IPS-NIHi7 (cell line): ENCODE results near the gene CHSY1.

ENCODE experiments used
- DNase-seq: peaks from one replicate; pipeline ENCODE4 v3.0.0; 2012; ENCODE audit warnings: mixed read lengths; ENCODE audit errors: extremely low spot score

CHSY1 gene

DNA sequence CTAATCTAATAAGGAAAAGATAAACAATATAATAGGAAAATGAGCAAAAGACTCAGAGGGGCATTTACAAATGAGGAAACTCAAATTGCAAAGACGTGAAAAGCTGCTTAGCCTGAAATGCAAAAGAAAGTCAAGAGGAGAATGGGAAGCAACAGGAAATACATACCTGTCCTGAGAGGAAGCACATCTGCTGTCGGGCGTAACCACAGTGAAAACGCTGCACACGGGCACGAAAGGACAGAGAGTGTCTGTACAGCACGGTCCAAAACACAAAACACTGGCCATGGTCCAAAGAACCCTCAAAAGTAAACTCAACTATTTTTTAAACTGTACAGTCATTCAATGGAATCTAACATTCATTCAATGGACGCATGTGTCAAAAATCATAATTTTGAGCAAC is 100.6 kb downstream of the CHSY1 start:
- no peak for DNase-seq

DNA sequence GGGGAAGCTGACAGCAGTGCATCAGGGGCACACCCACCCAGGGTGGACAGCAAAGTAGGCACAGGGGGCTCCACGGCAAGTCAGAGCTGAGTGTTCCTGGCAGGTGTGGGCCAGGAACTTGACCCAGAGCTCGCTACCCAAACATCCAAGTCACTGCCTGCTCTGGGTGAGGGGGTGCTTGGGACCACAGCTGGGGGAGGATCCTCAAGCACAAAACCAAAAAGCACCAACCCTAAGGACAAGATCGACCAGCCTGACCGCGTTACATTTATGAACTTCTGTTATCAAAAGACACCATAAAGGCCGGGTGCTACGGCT is 101.2 kb downstream of the CHSY1 start:
- no peak for DNase-seq

DNA sequence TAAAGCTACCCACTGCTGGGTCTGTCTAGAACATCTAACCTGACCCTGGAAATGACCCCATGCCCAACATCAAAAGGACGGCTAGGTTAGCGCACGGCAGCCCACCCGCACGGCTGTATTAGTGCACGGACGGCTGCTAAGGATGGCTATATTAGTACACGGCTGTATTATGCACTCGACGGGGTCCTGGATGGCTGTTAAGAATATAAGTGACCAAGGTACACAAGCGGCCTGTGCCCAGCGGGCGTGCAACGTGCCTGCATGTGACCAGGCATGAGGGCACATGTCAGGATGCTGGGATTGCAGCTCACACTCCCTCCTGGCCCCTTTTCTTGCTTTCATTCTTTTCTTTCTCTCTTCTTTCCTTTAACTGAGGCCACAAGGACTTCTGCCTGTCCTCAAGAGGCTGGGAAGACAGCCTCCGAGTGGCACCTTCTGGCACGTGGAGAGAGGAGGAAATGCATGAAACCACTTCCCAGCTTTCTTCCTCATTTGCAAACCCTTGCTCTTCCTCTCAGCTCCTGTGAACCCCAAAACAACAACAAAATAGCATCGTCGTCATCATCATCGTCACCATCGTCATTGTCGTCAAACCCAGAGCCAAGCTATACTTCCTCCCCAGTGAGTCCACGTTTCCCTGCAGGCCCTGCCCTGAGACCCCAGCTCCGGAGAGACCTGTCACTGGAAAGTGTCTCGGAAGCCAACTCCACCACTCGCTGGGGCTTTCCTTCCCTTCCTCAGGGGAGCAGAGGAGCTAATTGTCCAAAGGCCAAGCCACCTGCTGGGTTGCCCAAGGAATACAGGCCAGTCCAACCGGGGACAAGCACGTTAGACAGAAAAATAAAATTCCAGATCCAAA is 101.8 kb downstream of the CHSY1 start:
- DNase-seq: no peak

DNA sequence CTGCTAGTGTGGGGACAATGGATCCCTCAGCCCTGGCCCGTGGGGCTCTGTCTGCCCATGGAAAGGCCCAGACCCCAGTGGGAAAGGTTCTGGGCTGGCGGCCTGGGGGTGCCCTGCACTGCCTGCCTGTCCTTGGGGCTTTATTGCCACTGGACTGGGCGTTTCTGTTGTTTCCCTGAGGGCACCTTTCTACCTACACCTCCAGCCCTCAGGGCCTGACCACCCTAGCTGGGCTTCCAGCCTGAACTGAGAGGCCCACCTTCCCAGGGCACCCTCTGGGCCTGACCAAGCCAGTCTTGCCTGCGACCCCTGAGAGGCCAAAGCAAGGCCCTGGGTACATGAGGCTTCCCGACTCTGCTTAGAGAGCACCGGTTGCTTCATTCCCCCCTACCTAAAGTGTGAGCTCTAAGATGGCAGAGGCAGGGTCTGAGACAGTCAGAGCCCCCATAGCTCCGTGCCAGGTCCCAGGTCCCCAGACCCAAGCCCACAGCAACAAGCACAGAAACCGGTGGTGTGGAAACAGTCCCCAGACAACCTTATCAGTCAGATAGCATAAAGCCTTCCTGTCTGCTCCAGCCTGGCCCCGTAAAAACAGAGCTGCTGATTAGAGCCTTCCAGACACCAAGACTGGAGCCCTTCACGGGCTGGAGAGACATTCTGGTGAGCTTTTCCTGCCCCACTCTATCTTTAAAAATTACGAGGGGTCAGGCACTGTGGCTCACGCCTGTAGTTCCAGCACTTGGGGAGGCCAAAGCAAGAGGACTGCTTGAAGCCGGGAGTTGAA is 102.8 kb downstream of the CHSY1 start:
- no peak for DNase-seq

DNA sequence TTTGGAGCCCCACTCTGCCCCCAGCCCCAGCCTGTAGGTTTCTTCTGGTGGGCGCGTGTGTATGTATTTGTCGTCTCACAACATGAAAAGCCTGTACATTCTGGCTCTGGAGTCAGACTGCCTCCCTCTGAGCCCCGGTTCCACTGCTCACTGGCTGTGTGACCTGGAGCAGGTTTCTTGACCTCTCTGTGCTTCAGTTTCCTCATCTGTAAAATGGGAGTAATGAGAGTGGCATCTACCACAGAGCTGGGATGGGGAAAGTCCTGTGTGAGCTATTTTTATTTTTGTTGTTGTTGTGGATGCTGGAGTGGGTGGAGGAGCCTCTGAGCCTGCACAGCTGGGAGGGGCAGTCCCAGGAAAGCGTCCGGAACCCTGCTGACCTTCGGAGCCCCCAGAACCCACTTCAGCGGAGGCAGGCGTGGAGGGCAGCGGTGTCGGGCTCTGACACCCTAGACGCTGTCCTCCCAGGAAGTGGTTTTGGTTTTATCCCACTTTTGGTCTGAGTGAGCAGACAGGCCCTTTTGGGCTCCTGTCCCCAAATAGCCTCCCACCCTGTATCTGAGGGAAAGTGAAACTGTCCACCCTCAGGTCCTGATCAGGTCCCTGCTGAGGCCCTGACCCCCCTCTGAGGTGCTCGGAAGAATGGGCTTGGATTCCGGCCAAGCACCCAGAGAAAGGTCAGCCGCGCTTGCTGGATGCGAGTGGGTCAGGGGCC is 103.5 kb downstream of the CHSY1 start:
- no peak for DNase-seq

DNA sequence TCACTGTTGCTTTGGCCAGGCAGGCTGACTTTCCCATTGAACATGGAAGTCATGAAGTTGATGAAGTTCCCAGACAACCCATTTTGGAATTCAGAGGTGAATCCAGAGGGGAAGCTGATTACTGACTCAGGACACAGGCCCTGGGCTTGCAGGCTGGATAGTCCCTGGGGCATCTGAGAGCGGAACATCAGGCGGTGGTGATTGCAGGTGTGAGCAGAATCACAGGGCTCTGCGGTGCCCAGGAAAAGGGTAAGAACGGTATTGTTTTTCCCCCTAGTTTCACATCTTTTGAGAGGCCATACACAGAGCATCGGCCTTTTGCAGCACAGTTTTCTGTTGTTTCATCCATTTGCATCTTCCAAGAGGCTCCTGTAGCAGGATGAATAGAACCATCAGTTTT is 104.7 kb downstream of the CHSY1 start:
- DNase-seq: no peak

DNA sequence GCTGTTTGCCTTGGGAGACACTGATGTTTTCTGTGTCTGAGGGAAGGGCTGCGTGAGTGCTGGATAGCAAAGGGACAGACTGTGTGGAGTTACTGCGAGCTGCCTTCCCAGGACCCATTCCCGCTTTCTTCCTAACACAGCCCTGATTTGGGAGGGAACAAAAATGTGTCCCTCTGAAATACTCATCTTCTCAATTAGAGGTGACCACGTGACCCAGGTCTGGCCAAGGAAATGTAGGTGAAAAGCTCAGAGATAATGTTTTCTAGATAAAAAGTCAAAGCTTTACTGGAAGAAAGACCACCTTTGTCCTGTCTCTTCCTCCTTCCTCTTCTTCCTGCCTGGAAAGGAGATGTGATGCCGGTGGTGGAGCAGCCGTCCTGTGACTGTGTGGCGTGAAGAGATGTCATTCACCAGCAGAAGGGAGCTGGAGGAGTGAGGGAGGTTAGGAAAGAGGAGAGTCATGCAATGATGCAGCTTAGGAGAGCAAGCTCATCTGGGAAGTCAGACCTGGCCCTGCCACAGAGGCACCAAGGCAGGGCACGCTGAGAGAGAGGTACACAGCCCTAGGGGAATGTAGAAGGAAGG is 105.6 kb downstream of the CHSY1 start:
- no peak for DNase-seq

DNA sequence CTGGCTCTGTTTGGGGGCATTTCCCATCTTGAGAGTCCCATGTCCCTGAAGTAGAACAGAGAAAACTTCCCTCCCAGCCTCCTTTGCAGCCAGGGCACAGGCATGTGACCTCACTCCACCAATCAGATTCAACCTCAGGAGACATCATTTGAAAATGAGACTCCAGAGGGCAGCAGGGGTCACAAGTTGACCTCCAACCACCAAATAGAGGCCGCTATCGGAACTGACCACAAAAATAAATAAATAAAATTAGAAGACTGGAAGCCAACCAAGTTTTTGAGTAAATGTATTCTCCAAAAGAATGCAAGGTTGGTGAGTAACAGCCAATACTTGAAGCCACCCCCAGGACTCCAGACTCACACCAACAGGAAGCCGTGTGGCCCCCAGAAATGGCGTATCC is 106.5 kb downstream of the CHSY1 start:
- no peak for DNase-seq

DNA sequence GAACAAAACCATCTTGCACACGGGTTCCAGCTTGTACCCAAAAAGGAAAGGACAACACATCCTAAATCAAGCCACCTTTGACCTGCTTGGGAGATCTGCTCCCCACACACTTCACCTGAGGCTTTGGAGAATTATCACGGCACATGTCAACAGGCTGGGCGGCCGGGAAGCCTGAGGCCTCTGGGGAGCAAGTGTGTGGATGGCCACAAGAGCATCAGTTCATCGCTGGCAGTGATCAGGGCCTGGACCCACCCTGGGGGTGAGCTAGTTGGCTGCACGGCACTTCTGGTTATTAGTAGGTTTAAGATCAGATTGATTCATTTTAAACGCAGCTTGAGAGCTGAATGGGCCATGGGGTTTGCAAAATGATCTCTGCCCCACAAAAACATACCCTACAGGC is 108.5 kb downstream of the CHSY1 start:
- no peak for DNase-seq

DNA sequence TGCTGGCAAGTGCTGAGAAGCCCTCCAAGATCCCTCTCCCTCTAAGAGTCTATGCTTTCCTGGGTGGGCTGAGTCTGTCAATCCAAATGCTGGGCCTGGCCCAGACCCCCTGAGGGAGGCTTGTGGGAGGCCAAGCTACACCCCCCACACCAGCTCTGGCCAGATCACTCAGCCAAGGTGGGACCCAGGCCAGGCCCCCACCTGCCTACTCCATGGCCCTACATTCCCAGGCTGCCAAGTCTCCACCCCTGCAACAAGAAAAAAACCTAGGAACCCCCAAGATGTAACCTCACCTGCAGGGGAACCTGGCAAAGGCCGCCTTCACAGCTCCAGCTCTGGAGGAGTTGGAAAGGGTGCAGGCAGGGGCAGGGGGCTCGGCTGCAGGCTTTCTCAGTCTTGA is 109.1 kb downstream of the CHSY1 start:
- no peak for DNase-seq

DNA sequence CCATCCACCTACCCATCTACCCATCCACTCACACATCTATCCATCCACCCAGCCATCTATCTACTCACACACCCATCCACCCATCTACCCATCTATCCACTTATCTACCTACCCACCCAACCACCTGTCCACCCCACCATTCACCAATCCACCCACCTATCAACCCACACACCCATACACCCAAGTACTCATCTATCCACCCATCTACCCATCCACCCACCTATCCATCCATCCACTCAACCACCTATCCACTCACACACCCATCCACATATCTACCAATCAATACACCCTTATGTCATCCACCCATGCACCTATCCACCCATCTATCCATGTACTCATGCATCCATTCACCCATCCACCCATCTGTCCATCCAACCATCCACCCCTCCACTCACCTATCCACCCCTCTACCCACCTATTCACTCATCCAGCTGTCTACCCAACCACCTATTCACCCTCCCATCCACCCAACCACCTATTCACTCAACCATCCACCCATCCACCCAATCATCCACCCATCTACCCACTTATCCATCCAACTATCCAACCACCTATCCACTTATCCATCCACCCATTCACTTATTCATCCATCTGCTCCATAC is 109.8 kb downstream of the CHSY1 start:
- DNase-seq: no peak

DNA sequence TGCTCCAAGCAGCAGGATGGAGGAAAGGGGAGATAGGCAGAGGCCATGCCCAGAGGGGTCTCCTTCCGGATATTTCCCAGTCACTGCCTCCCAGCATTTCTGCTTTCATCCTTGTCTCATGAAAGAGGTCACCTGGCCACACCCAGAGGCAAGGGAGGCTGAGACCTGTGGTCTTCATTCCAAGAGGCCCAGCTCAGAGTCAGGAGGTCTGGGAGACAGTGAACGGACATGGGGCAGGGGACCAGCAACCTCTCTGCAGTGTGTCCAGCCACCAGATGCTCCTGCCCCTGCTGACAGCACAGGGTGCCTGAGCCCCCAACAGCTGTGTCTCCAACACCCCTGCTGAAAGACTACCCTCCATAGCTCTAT is 111.2 kb downstream of the CHSY1 start:
- no peak for DNase-seq

DNA sequence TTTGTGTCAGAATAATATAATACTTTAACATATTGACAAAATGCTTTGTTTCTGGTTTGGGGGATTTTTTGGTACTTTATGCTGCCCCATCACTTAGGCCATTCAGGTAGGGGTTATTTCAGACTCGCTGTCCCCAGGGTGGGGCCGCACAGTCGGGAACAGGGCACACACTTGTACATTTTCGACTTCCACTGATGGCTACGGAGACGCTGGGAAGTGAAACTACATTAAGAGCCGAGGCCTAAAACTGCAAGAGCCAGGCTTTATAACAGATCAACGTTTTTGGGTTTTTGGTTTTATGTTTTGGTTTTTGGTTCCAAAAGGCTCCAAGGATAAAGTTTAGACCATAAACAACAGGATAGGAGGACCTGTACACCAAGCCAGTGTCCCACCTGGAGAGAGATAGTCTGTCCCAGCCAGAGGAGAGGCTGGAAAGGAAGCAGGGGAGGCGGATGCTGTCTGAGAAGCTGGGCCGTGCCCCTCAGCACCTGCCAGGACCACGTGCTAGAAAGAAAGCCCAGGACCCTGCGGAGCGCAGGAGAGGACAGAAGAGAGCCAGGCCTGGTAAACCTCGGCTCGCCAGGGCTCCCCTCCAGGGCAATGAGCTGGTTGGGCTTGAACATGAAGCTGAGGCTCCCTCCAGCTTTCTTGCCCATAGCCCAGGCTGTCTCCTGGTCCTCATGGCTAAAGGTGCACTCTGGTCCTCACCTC is 111.7 kb downstream of the CHSY1 start:
- DNase-seq: no peak

DNA sequence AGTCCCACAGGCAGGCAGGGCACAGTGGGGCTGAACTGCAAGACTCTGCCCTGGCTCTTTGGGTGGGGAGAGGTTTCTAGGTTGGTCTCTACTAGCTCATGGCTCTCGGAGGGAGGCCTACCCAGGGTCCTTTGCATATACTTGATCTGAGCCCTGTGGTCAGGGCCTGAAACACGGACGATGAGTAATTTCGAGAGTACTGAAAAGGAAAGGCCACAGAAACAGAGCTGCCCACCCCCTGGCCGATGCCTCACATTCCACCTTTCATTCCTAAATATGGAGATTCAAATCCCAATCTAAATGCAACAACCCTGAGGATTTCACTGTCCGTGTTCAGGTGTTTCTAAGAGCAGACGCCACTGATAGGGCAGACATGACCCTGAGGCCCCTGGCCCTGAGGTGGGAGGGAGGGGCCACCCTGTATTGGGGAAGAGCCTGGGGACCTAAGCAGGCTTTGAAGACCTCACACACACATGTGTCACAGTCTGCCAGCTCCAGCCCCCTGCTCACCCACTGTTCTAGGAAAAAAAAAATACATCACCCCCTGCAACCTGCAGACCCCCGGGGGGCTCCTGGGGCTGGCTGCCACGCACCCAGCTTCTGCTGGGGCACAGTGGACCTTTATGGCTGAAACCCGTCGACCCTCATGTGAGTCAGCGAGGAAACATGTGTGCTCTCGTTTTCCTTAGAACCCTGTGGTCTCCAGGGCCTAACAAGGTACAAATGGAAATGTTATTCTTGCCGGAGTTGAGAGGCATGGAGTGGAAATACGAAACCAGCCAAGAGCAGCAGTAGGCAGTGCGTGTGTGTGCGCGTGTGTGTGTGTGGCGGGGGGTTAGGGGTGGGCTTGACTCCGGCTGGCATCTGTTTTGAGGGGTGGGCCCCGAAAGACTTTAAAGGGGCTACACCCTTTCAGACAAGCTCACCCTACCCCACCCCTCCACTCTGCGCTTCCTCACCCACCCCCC is 112.7 kb downstream of the CHSY1 start:
- DNase-seq: no peak

DNA sequence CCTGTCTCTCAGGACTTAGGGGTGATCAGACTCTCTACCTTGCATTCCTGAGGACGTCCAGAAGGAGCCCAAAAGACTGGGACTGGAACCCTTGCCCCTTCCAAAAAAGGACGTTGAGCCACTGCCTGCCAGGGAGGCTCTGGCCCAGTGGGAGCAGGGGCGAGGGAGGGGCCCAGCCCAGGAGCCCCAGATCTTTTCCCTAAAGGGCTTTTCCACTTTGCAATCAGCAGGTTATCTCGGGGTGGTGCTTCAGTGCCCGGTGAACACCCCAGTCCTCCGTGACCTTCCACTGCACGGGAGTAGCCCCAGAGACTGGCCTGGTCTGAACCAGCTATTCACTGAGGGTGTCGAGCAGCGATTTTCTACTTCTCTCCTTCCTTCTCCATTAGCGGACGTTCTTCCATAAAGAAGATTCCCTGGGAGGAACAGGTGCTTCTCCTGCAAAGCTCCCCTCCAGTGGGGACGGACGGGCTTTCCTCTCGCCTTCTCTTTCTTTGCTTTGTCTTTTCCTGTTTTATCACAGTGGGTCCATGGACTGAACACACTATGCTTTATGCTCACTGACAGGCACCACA is 113.7 kb downstream of the CHSY1 start:
- no peak for DNase-seq

DNA sequence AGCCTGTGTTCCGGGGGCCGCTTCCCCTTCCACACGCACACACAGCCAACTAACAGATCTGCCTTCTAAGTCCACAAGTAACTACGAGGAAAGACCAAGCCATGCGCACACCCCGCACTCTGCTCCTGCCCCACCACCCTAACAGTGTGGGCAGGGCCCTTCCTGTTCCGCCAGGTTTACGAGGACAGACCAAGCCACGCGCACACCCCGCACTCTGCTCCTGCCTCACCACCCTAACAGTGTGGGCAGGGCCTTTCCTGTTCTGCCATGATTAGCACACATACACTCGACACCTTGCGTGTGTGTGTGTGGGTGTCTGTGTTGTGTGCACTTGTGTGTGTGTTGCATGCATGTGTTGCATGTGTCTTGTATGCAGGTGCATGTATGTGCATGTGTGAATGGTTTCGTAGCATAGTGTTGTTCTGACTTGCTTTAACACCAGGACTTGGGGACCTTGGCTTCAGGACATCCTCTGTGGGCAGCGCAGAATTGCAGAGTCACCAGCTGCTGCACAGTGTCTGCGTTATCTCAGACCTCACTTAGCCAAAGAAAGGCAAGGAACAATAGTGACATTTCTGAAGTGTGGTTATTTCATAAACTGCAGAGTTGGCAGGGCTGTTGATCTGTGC is 114.4 kb downstream of the CHSY1 start:
- DNase-seq: no peak

DNA sequence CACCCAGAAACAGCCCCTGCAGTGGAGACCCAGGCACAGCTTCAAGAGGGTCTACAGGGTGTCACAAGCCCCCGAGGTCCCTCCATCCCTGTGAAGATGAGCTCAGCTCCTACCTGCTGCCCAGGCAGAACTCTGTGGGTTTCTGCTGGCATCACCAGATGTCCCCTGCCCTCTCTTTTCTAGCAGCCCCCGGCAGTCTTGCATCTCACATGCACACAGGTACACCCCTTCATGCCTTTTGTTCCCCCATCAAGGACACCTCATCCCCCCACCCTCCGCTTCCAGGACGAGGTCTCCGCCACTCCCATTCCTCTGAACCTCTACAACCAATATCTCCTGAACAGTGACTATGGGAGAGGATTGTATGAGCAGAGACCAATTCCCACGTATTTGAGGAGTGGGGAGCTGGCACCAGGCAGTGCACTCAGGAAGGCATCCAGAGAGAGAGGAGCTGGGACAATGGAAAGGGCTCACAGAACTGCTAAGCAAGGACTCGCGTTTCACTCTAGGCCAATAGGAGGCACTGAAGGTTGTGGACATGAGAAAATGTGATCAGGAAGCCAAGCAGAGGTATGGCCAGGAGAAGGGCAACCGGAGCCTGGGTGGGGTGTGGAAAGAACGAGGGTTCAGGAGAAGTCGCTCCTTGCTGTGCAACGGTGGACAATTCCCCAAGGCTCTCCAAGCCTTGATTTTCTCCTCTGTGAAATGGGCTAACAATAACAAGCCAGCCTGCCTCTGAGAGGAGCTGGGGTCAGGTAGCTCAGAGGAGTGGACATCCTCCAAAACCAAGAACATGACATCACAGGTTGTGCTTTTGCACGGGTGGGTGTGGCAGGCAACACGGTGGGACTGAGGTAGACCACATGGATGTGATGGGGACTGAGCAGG is 115.2 kb downstream of the CHSY1 start:
- no peak for DNase-seq

DNA sequence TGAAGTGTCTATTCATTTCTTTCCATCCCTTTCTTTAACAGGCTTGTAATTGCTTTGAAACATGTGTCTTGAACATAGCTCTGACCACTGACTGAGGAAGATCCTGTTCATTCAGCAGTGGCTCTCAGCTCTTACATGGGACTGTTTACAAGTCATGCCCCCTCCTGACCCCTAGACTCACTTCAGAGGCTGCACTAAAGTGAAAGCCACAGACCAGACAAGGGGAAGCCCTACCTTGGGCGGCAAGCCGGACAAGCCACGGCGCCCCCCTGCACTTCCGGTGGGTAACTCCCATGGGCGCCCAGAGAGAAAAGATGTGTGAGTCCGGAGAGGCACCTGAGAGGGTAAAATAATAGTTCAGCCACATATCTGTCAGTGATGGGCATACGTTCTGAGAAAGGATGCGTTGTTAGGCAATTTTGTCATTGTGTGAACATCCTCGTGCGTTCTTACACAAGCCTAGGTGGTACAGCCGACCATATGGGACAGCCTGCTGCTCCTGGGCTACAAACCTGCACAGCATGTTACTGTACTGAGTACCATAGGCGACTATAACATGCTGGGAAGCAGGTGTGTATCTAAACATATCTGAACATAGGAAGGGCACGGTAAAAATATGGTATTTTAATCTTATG is 116.2 kb downstream of the CHSY1 start:
- DNase-seq: no peak
